ENCODE data around the gene ILDR1.

The ILDR1 gene

GRCh38 chr3:121976727-121977126, 45.3 kb downstream of the ILDR1 start:
- no peak overlapping the region for H2AK5ac ChIP-seq (ENCODE audit: low read length)
- no peak overlapping the region for H3K18ac ChIP-seq (ENCODE audit: low read length)
- no peaks in the 10 kb centered on the region for H3K79me1 ChIP-seq (ENCODE audit: low read length)
- H3K4me3 ChIP-seq (ENCODE audit: low read length), result no peak overlapping the region
- no peak overlapping the region for H4K8ac ChIP-seq (ENCODE audit: low read depth, low read length)
- H4K5ac ChIP-seq (ENCODE audit: low read length), result no peak overlapping the region
- H3K27me3 ChIP-seq (ENCODE audit: insufficient read depth, low read length, poor library complexity), result no peaks in the 10 kb centered on the region
- no peak overlapping the region for H3K9ac ChIP-seq (ENCODE audit: low read length)
- H3K27ac ChIP-seq (ENCODE audit: low read depth, low read length), result no peak overlapping the region
- no peak overlapping the region for H3K23ac ChIP-seq (ENCODE audit: low read length)
- H2BK15ac ChIP-seq (replicated peaks; ENCODE audit: low read depth), result no peak overlapping the region
- H3K36me3 ChIP-seq (ENCODE audit: control insufficient read depth, insufficient read depth, low read length), result no peaks in the 10 kb centered on the region
- no peak overlapping the region for H2BK5ac ChIP-seq (ENCODE audit: low read length)
- H3K4me2 ChIP-seq (ENCODE audit: low read length), result no peak overlapping the region
- no peak overlapping the region for H2BK120ac ChIP-seq (ENCODE audit: low read depth, low read length)
- no CpG with 5 or more reads among the region's 1 CpG for WGBS (ENCODE audit: extremely low coverage, insufficient coverage, low lambda C conversion rate)
- H3K79me2 ChIP-seq (ENCODE audit: control insufficient read depth, insufficient read depth, low read length), result no peaks in the 10 kb centered on the region
- no peak overlapping the region for H3K56ac ChIP-seq (ENCODE audit: low read length)
- no peak for DNase-seq
- H3K4ac ChIP-seq (ENCODE audit: low read depth, low read length), result no peak overlapping the region
- H3K4me1 ChIP-seq (ENCODE audit: control insufficient read depth, low read depth, low read length), result no peaks in the 10 kb centered on the region

DNA sequence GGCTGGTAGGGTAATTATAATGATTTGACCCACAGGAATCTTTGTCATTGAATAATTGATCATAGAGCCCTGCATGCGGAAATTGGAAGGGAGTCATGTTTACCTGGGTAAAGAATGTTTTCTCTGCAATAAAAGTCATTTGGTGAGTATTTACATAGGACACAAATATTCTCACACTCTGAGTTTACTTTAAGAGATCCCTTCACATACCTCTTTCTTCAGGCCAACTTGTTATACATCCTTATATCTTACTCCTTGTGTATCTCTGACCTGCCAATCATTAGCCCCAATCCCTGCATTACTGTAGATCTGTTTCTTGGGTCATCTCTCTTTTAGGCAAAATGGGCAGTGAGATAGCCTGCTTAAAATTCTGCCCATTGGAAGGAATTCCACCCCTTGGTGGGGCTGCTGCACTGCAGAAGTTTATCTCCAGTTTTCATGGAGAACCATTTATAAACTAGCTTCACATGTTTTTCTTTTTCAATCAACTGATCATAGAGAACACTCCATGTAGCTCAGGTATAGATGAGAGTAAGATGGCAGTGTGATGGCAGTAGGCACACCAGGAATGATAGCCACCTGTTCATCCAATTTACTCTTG, 46.2 kb downstream of the ILDR1 start:
- DNase-seq, result no peak
- Histone ChIP-seq H3K79me2 (ENCODE audit: control insufficient read depth, insufficient read depth, low read length) (no peaks in the 10 kb centered on the region), H3K4me3 (ENCODE audit: low read length) (no peak overlapping the region), H3K18ac (ENCODE audit: low read length) (no peak overlapping the region), H3K4me1 (ENCODE audit: control insufficient read depth, low read depth, low read length) (no peaks in the 10 kb centered on the region), H4K8ac (ENCODE audit: low read depth, low read length) (no peak overlapping the region), H2BK15ac (replicated peaks; ENCODE audit: low read depth) (no peak overlapping the region), H2AK5ac (ENCODE audit: low read length) (no peak overlapping the region), H3K4me2 (ENCODE audit: low read length) (no peak overlapping the region), H3K36me3 (ENCODE audit: control insufficient read depth, insufficient read depth, low read length) (no peaks in the 10 kb centered on the region), H2BK120ac (ENCODE audit: low read depth, low read length) (no peak overlapping the region), H2BK5ac (ENCODE audit: low read length) (no peak overlapping the region), H3K23ac (ENCODE audit: low read length) (no peak overlapping the region), H4K5ac (ENCODE audit: low read length) (no peak overlapping the region), H3K27ac (ENCODE audit: low read depth, low read length) (no peak overlapping the region), H3K27me3 (ENCODE audit: insufficient read depth, low read length, poor library complexity) (no peaks in the 10 kb centered on the region), H3K4ac (ENCODE audit: low read depth, low read length) (no peak overlapping the region), H3K79me1 (ENCODE audit: low read length) (no peaks in the 10 kb centered on the region), H3K9ac (ENCODE audit: low read length) (no peak overlapping the region), H3K56ac (ENCODE audit: low read length) (no peak overlapping the region)
- no CpG with 5 or more reads among the region's 1 CpG for WGBS (ENCODE audit: extremely low coverage, insufficient coverage, low lambda C conversion rate)

GRCh38 chr3:121974601-121975111, 47.4 kb downstream of the ILDR1 start:
- Histone ChIP-seq H3K4me1 (ENCODE audit: control insufficient read depth, low read depth, low read length) (no peaks in the 10 kb centered on the region), H4K5ac (ENCODE audit: low read length) (no peak overlapping the region), H4K8ac (ENCODE audit: low read depth, low read length) (no peak overlapping the region), H3K4ac (ENCODE audit: low read depth, low read length) (no peak overlapping the region), H2BK120ac (ENCODE audit: low read depth, low read length) (no peak overlapping the region), H3K9ac (ENCODE audit: low read length) (no peak overlapping the region), H3K79me1 (ENCODE audit: low read length) (no peaks in the 10 kb centered on the region), H3K18ac (ENCODE audit: low read length) (no peak overlapping the region), H3K23ac (ENCODE audit: low read length) (no peak overlapping the region), H3K4me3 (ENCODE audit: low read length) (no peak overlapping the region), H3K27ac (ENCODE audit: low read depth, low read length) (no peak overlapping the region), H2BK15ac (replicated peaks; ENCODE audit: low read depth) (no peak overlapping the region), H3K56ac (ENCODE audit: low read length) (no peak overlapping the region), H2BK5ac (ENCODE audit: low read length) (no peak overlapping the region), H3K4me2 (ENCODE audit: low read length) (no peak overlapping the region), H3K79me2 (ENCODE audit: control insufficient read depth, insufficient read depth, low read length) (no peaks in the 10 kb centered on the region), H3K36me3 (ENCODE audit: control insufficient read depth, insufficient read depth, low read length) (no peaks in the 10 kb centered on the region), H2AK5ac (ENCODE audit: low read length) (no peak overlapping the region), H3K27me3 (ENCODE audit: insufficient read depth, low read length, poor library complexity) (no peaks in the 10 kb centered on the region)
- no peak for DNase-seq
- no CpG with 5 or more reads among the region's 2 CpGs for WGBS (ENCODE audit: extremely low coverage, insufficient coverage, low lambda C conversion rate)

GRCh38 chr3:121970047-121970446, 52.0 kb downstream of the ILDR1 start:
- no peak overlapping the region for H3K56ac ChIP-seq (ENCODE audit: low read length)
- no peak overlapping the region for H3K27ac ChIP-seq (ENCODE audit: low read depth, low read length)
- H2BK5ac ChIP-seq (ENCODE audit: low read length), result no peak overlapping the region
- no peak overlapping the region for H2AK5ac ChIP-seq (ENCODE audit: low read length)
- no peak overlapping the region for H2BK15ac ChIP-seq (replicated peaks; ENCODE audit: low read depth)
- no peak overlapping the region for H3K4ac ChIP-seq (ENCODE audit: low read depth, low read length)
- no peak overlapping the region for H3K4me2 ChIP-seq (ENCODE audit: low read length)
- WGBS (ENCODE audit: extremely low coverage, insufficient coverage, low lambda C conversion rate), result no CpG with 5 or more reads among the region's 1 CpG
- no peak overlapping the region for H4K8ac ChIP-seq (ENCODE audit: low read depth, low read length)
- H3K36me3 ChIP-seq (ENCODE audit: control insufficient read depth, insufficient read depth, low read length), result no peaks in the 10 kb centered on the region
- no peak overlapping the region for H4K5ac ChIP-seq (ENCODE audit: low read length)
- H3K4me3 ChIP-seq (ENCODE audit: low read length), result no peak overlapping the region
- no peaks in the 10 kb centered on the region for H3K79me2 ChIP-seq (ENCODE audit: control insufficient read depth, insufficient read depth, low read length)
- H3K23ac ChIP-seq (ENCODE audit: low read length), result no peak overlapping the region
- no peaks in the 10 kb centered on the region for H3K4me1 ChIP-seq (ENCODE audit: control insufficient read depth, low read depth, low read length)
- no peaks in the 10 kb centered on the region for H3K79me1 ChIP-seq (ENCODE audit: low read length)
- DNase-seq, result no peak
- no peak overlapping the region for H2BK120ac ChIP-seq (ENCODE audit: low read depth, low read length)
- H3K9ac ChIP-seq (ENCODE audit: low read length), result no peak overlapping the region
- no peaks in the 10 kb centered on the region for H3K27me3 ChIP-seq (ENCODE audit: insufficient read depth, low read length, poor library complexity)
- H3K18ac ChIP-seq (ENCODE audit: low read length), result no peak overlapping the region

DNA sequence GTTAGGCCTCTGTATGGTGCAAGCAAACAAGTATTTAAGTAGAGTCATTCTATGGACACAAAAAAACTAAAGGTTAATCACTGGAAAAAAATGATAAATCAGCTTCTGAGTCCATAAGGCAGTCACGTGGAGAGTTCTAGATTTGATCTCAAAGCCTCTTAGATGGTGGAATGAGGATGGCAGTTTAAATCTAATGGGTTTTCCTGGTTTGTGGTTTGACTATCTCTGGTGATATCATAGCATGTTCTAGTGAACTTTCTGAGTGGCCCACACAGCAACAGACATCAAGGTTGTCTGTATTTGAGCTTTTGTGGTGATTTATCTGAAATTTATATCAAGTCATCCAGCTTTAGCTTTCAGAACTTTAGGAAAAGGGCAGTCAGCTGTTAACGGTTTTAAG, 52.4 kb downstream of the ILDR1 start:
- H3K4ac ChIP-seq (ENCODE audit: low read depth, low read length), result no peak overlapping the region
- no peak overlapping the region for H3K18ac ChIP-seq (ENCODE audit: low read length)
- DNase-seq, result no peak

DNA sequence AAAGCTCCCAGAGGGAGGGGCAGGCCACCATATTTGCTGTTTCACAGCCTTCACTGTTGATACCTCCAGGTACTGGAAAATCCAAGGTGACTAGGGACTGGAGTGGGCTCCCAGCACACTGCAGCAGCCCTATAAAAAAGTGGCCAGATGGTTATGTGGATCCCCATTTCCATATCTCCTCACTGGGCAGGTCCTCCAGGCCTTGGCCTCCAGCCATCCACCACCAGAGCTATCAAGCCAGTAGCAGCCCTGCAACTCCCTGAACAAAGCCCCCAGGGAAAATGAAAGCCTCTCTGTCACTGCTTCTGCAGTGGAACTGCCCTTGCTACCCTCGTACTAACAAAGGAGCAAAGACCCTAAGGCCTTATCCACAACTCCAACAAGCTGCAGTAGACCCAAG, 58.4 kb downstream of the ILDR1 start:
- no peak overlapping the region for H4K8ac ChIP-seq (ENCODE audit: low read depth, low read length)
- no peak overlapping the region for H2BK15ac ChIP-seq (replicated peaks; ENCODE audit: low read depth)
- H3K9ac ChIP-seq (ENCODE audit: low read length), result no peak overlapping the region
- H4K5ac ChIP-seq (ENCODE audit: low read length), result no peak overlapping the region
- H3K36me3 ChIP-seq (ENCODE audit: control insufficient read depth, insufficient read depth, low read length), result no peaks in the 10 kb centered on the region
- no peak overlapping the region for H2AK5ac ChIP-seq (ENCODE audit: low read length)
- H3K79me1 ChIP-seq (ENCODE audit: low read length), result no peaks in the 10 kb centered on the region
- H3K4me1 ChIP-seq (ENCODE audit: control insufficient read depth, low read depth, low read length), result no peaks in the 10 kb centered on the region
- WGBS (ENCODE audit: extremely low coverage, insufficient coverage, low lambda C conversion rate), result no CpG with 5 or more reads among the region's 1 CpG
- no peak overlapping the region for H2BK120ac ChIP-seq (ENCODE audit: low read depth, low read length)
- H3K27ac ChIP-seq (ENCODE audit: low read depth, low read length), result no peak overlapping the region
- no peak overlapping the region for H3K56ac ChIP-seq (ENCODE audit: low read length)
- no peak overlapping the region for H3K4me2 ChIP-seq (ENCODE audit: low read length)
- no peaks in the 10 kb centered on the region for H3K27me3 ChIP-seq (ENCODE audit: insufficient read depth, low read length, poor library complexity)
- H3K79me2 ChIP-seq (ENCODE audit: control insufficient read depth, insufficient read depth, low read length), result no peaks in the 10 kb centered on the region
- H2BK5ac ChIP-seq (ENCODE audit: low read length), result no peak overlapping the region
- no peak for DNase-seq
- no peak overlapping the region for H3K18ac ChIP-seq (ENCODE audit: low read length)
- no peak overlapping the region for H3K4me3 ChIP-seq (ENCODE audit: low read length)
- H3K23ac ChIP-seq (ENCODE audit: low read length), result no peak overlapping the region
- H3K4ac ChIP-seq (ENCODE audit: low read depth, low read length), result no peak overlapping the region

More for the DNA sequence above, 52.4 kb downstream of the ILDR1 start:
- Histone ChIP-seq H3K27ac (ENCODE audit: low read depth, low read length) (no peak overlapping the region), H4K5ac (ENCODE audit: low read length) (no peak overlapping the region), H3K56ac (ENCODE audit: low read length) (no peak overlapping the region), H3K36me3 (ENCODE audit: control insufficient read depth, insufficient read depth, low read length) (no peaks in the 10 kb centered on the region), H4K8ac (ENCODE audit: low read depth, low read length) (no peak overlapping the region), H3K4me3 (ENCODE audit: low read length) (no peak overlapping the region), H3K9ac (ENCODE audit: low read length) (no peak overlapping the region), H3K4me1 (ENCODE audit: control insufficient read depth, low read depth, low read length) (no peaks in the 10 kb centered on the region), H2AK5ac (ENCODE audit: low read length) (no peak overlapping the region), H2BK120ac (ENCODE audit: low read depth, low read length) (no peak overlapping the region), H2BK5ac (ENCODE audit: low read length) (no peak overlapping the region), H3K79me2 (ENCODE audit: control insufficient read depth, insufficient read depth, low read length) (no peaks in the 10 kb centered on the region), H2BK15ac (replicated peaks; ENCODE audit: low read depth) (no peak overlapping the region), H3K79me1 (ENCODE audit: low read length) (no peaks in the 10 kb centered on the region), H3K4me2 (ENCODE audit: low read length) (no peak overlapping the region), H3K27me3 (ENCODE audit: insufficient read depth, low read length, poor library complexity) (no peaks in the 10 kb centered on the region), H3K23ac (ENCODE audit: low read length) (no peak overlapping the region)
- WGBS (ENCODE audit: extremely low coverage, insufficient coverage, low lambda C conversion rate), result no CpG with 5 or more reads among the region's 2 CpGs

Data from mesendoderm (in vitro differentiated cells).